Mucosa of descending colon (tissue), 3 donors: ENCODE data around the gene NUDT22. TPM values are rescaled to one million over a fixed set of nuclear protein-coding genes. Genes with fewer than 3 reads are reported as not detected.

ENCODE experiments used
- ATAC-seq: fragments of 200-7000 bp; cut with Tn5 transposase; one replicate; pipeline ENCODE4 v1.9.1; 2020; ENCODE audit warnings: mild to moderate bottlenecking, moderate library complexity
- DNase-seq, 3 donors: peaks; one replicate each; pipeline ENCODE4 v3.0.0-alpha.2; 2020
- H3K36me3 ChIP-seq: fragments of 200-600 bp; one replicate; pipeline ENCODE4 v1.8.0; 2021; ENCODE audit warnings: low read depth, mild to moderate bottlenecking
- H3K4me1 ChIP-seq: fragments of 200-600 bp; one replicate; pipeline ENCODE4 v1.8.0; 2021; ENCODE audit warnings: low read depth, mild to moderate bottlenecking
- H3K4me3 ChIP-seq: fragments of 200-600 bp; one replicate; pipeline ENCODE4 v1.8.0; 2021; ENCODE audit warnings: mild to moderate bottlenecking
- H3K9me3 ChIP-seq: fragments of 200-600 bp; one replicate; pipeline ENCODE4 v1.8.0; 2021; ENCODE audit warnings: mild to moderate bottlenecking
- CTCF ChIP-seq: fragments of 200-600 bp; IDR thresholded peaks from one replicate; pipeline ENCODE4 v1.8.0; 2022; ENCODE audit warnings: antibody characterized with exemption, mild to moderate bottlenecking
- intact Hi-C, 2 donors: fragments of 100-400 bp; cut with DNase I in 1 of 2; cut with micrococcal nuclease in 1 of 2; formaldehyde crosslinking; loops; one replicate each; pipeline versions ENCODE4 v1.11.0 to v1.11.1; 2022; cut with DNase I, micrococcal nuclease
- total RNA-seq, 3 donors: library from RNA; stranded (reverse); fragmentation: NEBNext Ultra II Directional in 2 of 3; extraction: Animal tissue kit (Norgen Biotek cat#: 25700) in 2 of 3; gene quantifications; one replicate each; pipeline versions ENCODE4 v1.2.1 to v1.2.4, GENCODE V29; 2021 to 2023
- donor health status: DM: no; HTN: no; CAD: no; lungs with moderate emphysema.
- donor health status: DM: no; HTN: no; CAD: no.
- donor health status: DM: no; HTN: yes; CAD: no.

Gene NUDT22
- total RNA-seq, 3 donors from 2014 or later, result 81.6 to 137 (median 119) TPM

GRCh38 chr11:64249038-64249437, 23.0 kb downstream of the NUDT22 start:
- intact Hi-C loops, result loop anchor here in 1 of 2 donors (10.0 kb wide), 1 partner anchor 64 kb away; the partner anchor contains the start of gene STIP1
- H3K4me1 ChIP-seq, result peaks cover 28% of the 10 kb centered on the region

GRCh38 chr11:64249563-64250414, 23.7 kb downstream of the NUDT22 start:
- TF ChIP-seq CTCF, result no peak
- DNase-seq (no peak), ATAC-seq (no peak)
- no peaks in the 10 kb centered on the region for H3K9me3 ChIP-seq
- peaks cover 27% of the 10 kb centered on the region for H3K4me1 ChIP-seq
- intact Hi-C loops, result loop anchor here in 1 of 2 donors (10.0 kb wide), 1 partner anchor 65 kb away; the partner anchor contains the start of gene STIP1
- H3K4me3 ChIP-seq, result no peak overlapping the region
- H3K36me3 ChIP-seq, result no peaks in the 10 kb centered on the region

More at GRCh38 chr11:64249038-64249437, 23.0 kb downstream of the NUDT22 start:
- Histone ChIP-seq H3K36me3 (no peaks in the 10 kb centered on the region), H3K9me3 (no peaks in the 10 kb centered on the region), H3K4me3 (no peak overlapping the region)
- no peak for TF ChIP-seq CTCF
- DNase-seq (peak in 1 of 3 donors; percentile 44), ATAC-seq (no peak)

GRCh38 chr11:64250415-64251015, 24.4 kb downstream of the NUDT22 start:
- Histone ChIP-seq H3K36me3 (no peaks in the 10 kb centered on the region), H3K4me1 (peaks cover 22% of the 10 kb centered on the region), H3K4me3 (no peak overlapping the region), H3K9me3 (no peaks in the 10 kb centered on the region)
- no peak for TF ChIP-seq CTCF
- intact Hi-C loops, result no loop called here
- no peak for ATAC-seq
- DNase-seq, result peak; percentile 25 to 58 (median 57)

GRCh38 chr11:64251016-64251752, 25.1 kb downstream of the NUDT22 start, which contains the start of gene PLCB3:
PLCB3 (plus strand) TSS chr11:64251530; CDS start chr11:64251650, 120 bp downstream.
- peak; percentile 69 to 83 (median 77) for DNase-seq
- intact Hi-C loops, result no loop called here
- peak; percentile 74 for ATAC-seq
- TF ChIP-seq CTCF, result peak; percentile 94
- H3K9me3 ChIP-seq, result no peaks in the 10 kb centered on the region
- no peaks in the 10 kb centered on the region for H3K36me3 ChIP-seq
- peak within 1 kb of the TSS; percentile 78 for H3K4me3 ChIP-seq
- H3K4me1 ChIP-seq, result peaks cover 22% of the 10 kb centered on the region

- no peaks in the 10 kb centered on the region for H3K36me3 ChIP-seq
- H3K4me3 ChIP-seq, result peak overlapping the region; percentile 78
- intact Hi-C loops, result no loop called here
- ATAC-seq, result no peak
- TF ChIP-seq CTCF, result no peak
- peaks cover 22% of the 10 kb centered on the region for H3K4me1 ChIP-seq
- no peak for DNase-seq
- no peaks in the 10 kb centered on the region for H3K9me3 ChIP-seq
These were observed 25.6 kb downstream of the NUDT22 start for GRCh38 chr11:64251753-64252002.
